ENCODE data around the gene SST. TPM values are rescaled to one million over a fixed set of nuclear protein-coding genes. Genes with fewer than 3 reads are reported as not detected.
"Not testable (repeated sequence)": the region's sequence is repeated elsewhere in the genome, so short reads cannot be mapped to it uniquely, and the experiment has no call there.

The SST gene
- total and polyA plus RNA-seq, 4 donors, result not detected

DNA sequence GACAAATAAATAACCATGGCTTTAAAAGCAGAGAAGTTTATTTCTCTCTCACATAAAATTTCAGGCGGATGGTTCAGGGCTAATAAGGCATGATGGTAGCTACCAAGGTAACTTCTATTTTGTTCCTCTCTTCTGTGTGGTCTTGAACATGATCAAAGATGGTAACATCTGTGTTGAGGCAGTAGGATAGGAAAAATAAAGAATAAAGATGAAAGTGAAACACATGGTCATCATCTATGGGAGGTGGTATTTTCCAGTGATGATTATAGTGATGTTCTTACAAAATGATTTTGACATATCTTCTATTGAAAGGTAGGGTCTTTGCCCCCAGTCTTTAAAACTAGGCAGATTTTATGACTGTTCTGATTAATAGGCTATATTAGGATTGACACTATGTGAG lies 14.2 kb upstream of the SST start:
- Histone ChIP-seq H3K36me3 (ENCODE audit: control insufficient read depth in 4 of 4, insufficient read depth in 3 of 4, low read depth in 1 of 4, low read length in 3 of 4) (no peaks in the 10 kb centered on the region), H3K4me3 (ENCODE audit: low read depth in 1 of 3, low read length in 3 of 3) (no peak overlapping the region), H3K4me1 (ENCODE audit: control insufficient read depth in 4 of 4, insufficient read depth in 4 of 4, low read length in 3 of 4) (peaks cover 0 to 1% (median under 1%) of the 10 kb centered on the region in 4 donors), H3K27me3 (ENCODE audit: control insufficient read depth in 4 of 4, insufficient read depth in 4 of 4, low read length in 3 of 4) (no peaks in the 10 kb centered on the region), H3K27ac (ENCODE audit: low read depth in 1 of 2, low read length in 2 of 2) (no peak overlapping the region), H3K9ac (ENCODE audit: low read depth in 1 of 2, low read length in 2 of 2) (no peak overlapping the region), H3K9me3 (ENCODE audit: control insufficient read depth in 4 of 4, low read length in 3 of 4) (peaks cover 0 to 1% (median 0%) of the 10 kb centered on the region in 4 donors)
- TF ChIP-seq EGR1 (IDR thresholded peaks at IDR 0.05; ENCODE audit: low read depth in 2 of 2) (no peak), FOXA1 (IDR thresholded peaks at IDR 0.05) (no peak), HNF4A (conservative IDR thresholded peaks at IDR 0.05) (no peak), JUND (IDR thresholded peaks at IDR 0.05) (no peak), TAF1 (conservative IDR thresholded peaks at IDR 0.05) (no peak), RXRA (IDR thresholded peaks at IDR 0.05) (no peak), RAD21 (IDR thresholded peaks at IDR 0.05) (no peak), NR2F2 (IDR thresholded peaks at IDR 0.05) (no peak), HNF4G (IDR thresholded peaks at IDR 0.05) (no peak), GABPA (IDR thresholded peaks at IDR 0.05 in 1 of 2, conservative IDR thresholded peaks at IDR 0.05 in 1 of 2) (no peak), FOXA2 (IDR thresholded peaks at IDR 0.05) (no peak), SP1 (IDR thresholded peaks at IDR 0.05) (no peak)
- TF ChIP-seq, protein P1, sequence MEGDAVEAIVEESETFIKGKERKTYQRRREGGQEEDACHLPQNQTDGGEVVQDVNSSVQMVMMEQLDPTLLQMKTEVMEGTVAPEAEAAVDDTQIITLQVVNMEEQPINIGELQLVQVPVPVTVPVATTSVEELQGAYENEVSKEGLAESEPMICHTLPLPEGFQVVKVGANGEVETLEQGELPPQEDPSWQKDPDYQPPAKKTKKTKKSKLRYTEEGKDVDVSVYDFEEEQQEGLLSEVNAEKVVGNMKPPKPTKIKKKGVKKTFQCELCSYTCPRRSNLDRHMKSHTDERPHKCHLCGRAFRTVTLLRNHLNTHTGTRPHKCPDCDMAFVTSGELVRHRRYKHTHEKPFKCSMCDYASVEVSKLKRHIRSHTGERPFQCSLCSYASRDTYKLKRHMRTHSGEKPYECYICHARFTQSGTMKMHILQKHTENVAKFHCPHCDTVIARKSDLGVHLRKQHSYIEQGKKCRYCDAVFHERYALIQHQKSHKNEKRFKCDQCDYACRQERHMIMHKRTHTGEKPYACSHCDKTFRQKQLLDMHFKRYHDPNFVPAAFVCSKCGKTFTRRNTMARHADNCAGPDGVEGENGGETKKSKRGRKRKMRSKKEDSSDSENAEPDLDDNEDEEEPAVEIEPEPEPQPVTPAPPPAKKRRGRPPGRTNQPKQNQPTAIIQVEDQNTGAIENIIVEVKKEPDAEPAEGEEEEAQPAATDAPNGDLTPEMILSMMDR (IDR thresholded peaks at IDR 0.05; ENCODE audit: low read depth, low read length, missing input control), result no peak
- TF ChIP-seq, protein P2, sequence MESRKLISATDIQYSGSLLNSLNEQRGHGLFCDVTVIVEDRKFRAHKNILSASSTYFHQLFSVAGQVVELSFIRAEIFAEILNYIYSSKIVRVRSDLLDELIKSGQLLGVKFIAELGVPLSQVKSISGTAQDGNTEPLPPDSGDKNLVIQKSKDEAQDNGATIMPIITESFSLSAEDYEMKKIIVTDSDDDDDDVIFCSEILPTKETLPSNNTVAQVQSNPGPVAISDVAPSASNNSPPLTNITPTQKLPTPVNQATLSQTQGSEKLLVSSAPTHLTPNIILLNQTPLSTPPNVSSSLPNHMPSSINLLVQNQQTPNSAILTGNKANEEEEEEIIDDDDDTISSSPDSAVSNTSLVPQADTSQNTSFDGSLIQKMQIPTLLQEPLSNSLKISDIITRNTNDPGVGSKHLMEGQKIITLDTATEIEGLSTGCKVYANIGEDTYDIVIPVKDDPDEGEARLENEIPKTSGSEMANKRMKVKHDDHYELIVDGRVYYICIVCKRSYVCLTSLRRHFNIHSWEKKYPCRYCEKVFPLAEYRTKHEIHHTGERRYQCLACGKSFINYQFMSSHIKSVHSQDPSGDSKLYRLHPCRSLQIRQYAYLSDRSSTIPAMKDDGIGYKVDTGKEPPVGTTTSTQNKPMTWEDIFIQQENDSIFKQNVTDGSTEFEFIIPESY (IDR thresholded peaks at IDR 0.05), result no peak
- TF ChIP-seq, protein P3, sequence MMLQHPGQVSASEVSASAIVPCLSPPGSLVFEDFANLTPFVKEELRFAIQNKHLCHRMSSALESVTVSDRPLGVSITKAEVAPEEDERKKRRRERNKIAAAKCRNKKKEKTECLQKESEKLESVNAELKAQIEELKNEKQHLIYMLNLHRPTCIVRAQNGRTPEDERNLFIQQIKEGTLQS (IDR thresholded peaks at IDR 0.05), result no peak
- TF ChIP-seq, protein P4, sequence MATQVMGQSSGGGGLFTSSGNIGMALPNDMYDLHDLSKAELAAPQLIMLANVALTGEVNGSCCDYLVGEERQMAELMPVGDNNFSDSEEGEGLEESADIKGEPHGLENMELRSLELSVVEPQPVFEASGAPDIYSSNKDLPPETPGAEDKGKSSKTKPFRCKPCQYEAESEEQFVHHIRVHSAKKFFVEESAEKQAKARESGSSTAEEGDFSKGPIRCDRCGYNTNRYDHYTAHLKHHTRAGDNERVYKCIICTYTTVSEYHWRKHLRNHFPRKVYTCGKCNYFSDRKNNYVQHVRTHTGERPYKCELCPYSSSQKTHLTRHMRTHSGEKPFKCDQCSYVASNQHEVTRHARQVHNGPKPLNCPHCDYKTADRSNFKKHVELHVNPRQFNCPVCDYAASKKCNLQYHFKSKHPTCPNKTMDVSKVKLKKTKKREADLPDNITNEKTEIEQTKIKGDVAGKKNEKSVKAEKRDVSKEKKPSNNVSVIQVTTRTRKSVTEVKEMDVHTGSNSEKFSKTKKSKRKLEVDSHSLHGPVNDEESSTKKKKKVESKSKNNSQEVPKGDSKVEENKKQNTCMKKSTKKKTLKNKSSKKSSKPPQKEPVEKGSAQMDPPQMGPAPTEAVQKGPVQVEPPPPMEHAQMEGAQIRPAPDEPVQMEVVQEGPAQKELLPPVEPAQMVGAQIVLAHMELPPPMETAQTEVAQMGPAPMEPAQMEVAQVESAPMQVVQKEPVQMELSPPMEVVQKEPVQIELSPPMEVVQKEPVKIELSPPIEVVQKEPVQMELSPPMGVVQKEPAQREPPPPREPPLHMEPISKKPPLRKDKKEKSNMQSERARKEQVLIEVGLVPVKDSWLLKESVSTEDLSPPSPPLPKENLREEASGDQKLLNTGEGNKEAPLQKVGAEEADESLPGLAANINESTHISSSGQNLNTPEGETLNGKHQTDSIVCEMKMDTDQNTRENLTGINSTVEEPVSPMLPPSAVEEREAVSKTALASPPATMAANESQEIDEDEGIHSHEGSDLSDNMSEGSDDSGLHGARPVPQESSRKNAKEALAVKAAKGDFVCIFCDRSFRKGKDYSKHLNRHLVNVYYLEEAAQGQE (IDR thresholded peaks at IDR 0.05), result no peak
- 93% methylated on average over 1 of the region's 1 CpG for WGBS
- DNase-seq (ENCODE audit: low spot score), result no peak

DNA sequence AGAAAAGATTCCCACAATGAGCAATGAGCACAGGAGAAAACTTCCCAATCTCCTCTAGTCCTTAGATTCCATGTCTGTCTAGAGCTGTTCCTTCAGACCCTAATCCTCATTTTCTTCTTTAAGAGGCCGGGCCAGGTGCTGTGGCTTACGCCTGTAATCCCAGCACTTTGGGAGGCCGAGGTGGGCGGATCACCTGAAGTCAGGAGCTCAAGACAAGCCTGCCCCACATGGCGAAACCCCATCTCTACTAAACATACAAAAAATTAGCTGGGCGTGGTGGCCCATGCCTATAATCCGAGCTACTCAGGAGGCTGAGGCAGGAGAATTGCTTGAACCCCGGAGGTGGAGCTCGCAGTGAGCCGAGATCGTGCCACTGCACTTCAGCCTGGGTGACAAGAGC lies 11.6 kb upstream of the SST start:
- not testable (repeated sequence) for H3K4me3 ChIP-seq (ENCODE audit: low read depth in 1 of 3, low read length in 3 of 3); H3K27ac ChIP-seq (ENCODE audit: low read depth in 1 of 2, low read length in 2 of 2); H3K36me3 ChIP-seq (ENCODE audit: control insufficient read depth in 4 of 4, insufficient read depth in 3 of 4, low read depth in 1 of 4, low read length in 3 of 4); H3K9ac ChIP-seq (ENCODE audit: low read depth in 1 of 2, low read length in 2 of 2); H3K9me3 ChIP-seq (ENCODE audit: control insufficient read depth in 4 of 4, low read length in 3 of 4); DNase-seq (ENCODE audit: low spot score); H3K4me1 ChIP-seq (ENCODE audit: control insufficient read depth in 4 of 4, insufficient read depth in 4 of 4, low read length in 3 of 4); H3K27me3 ChIP-seq (ENCODE audit: control insufficient read depth in 4 of 4, insufficient read depth in 4 of 4, low read length in 3 of 4)
- WGBS, result 89% methylated on average over 11 of the region's 11 CpGs

All from liver (tissue), 9 donors.